Measurements from ENCODE around the gene ACAT2.
"Not testable (repeated sequence)": the region's sequence is repeated elsewhere in the genome, so short reads cannot be mapped to it uniquely, and the experiment has no call there.

ACAT2 gene
- 109 to 511 (median 263) reads per million in 18 experiments for total RNA-seq

- DNase-seq, result peak; percentile 95 to 96
Observed at GRCh38 chr6:159761873-159762680, at the start of gene ACAT2. TSS of gene ACAT2 (plus strand) at chr6:159762045. CDS start at chr6:159762088, 43 bp downstream.

- DNase-seq, result not testable (repeated sequence)
Observed at GRCh38 chr6:159712389-159712788, 49.5 kb upstream of the ACAT2 start.

GRCh38 chr6:159713984-159714383, 47.9 kb upstream of the ACAT2 start:
- no peak for DNase-seq

- no peak for DNase-seq
Observed at GRCh38 chr6:159714404-159714803, 47.4 kb upstream of the ACAT2 start.

GRCh38 chr6:159715166-159715565, 46.7 kb upstream of the ACAT2 start:
- DNase-seq, result peak; percentile 49 to 61

- no peak for DNase-seq
Observed at GRCh38 chr6:159715605-159716004, 46.2 kb upstream of the ACAT2 start.

- DNase-seq, result peak; percentile 83 to 84
Observed at GRCh38 chr6:159716247-159717096, 45.4 kb upstream of the ACAT2 start.

GRCh38 chr6:159718634-159719033, 43.2 kb upstream of the ACAT2 start:
- no peak for DNase-seq

GRCh38 chr6:159719287-159719686, 42.6 kb upstream of the ACAT2 start:
- no peak for DNase-seq

- DNase-seq, result no peak
Observed at GRCh38 chr6:159720708-159721107, 41.1 kb upstream of the ACAT2 start.

- not testable (repeated sequence) for DNase-seq
Observed at GRCh38 chr6:159721981-159722380, 39.9 kb upstream of the ACAT2 start.

GRCh38 chr6:159722655-159723054, 39.2 kb upstream of the ACAT2 start:
- no peak for DNase-seq

GRCh38 chr6:159723259-159723658, 38.6 kb upstream of the ACAT2 start:
- no peak for DNase-seq

GRCh38 chr6:159724778-159725177, 37.1 kb upstream of the ACAT2 start:
- DNase-seq, result no peak

GRCh38 chr6:159725208-159725607, 36.6 kb upstream of the ACAT2 start:
- not testable (repeated sequence) for DNase-seq

GRCh38 chr6:159726255-159726917, 35.5 kb upstream of the ACAT2 start:
- no peak for DNase-seq

- DNase-seq, result peak; percentile 89 to 93
Observed at GRCh38 chr6:159726918-159727716, 34.7 kb upstream of the ACAT2 start, which contains the start of gene WTAP. TSS of gene WTAP (plus strand) at chr6:159727506. CDS start at chr6:159736266, 8,760 bp downstream.

GRCh38 chr6:159727717-159728445, 34.0 kb upstream of the ACAT2 start:
- peak; percentile 44 to 47 for DNase-seq

GRCh38 chr6:159728531-159728964, 33.3 kb upstream of the ACAT2 start:
- no peak for DNase-seq

GRCh38 chr6:159729598-159730331, 32.1 kb upstream of the ACAT2 start:
- no peak for DNase-seq

GRCh38 chr6:159730332-159730676, 31.5 kb upstream of the ACAT2 start:
- no peak for DNase-seq
